Liver (tissue), 3 donors: ENCODE measurements around the gene PRIMPOL.

ENCODE experiments used
- ATF3 ChIP-seq: IDR thresholded peaks from 2 replicates; pipeline ENCODE4 v1.6.1; 2016; ENCODE audit warnings: antibody characterized with exemption
- CTCF ChIP-seq: fragments of 150-350 bp; IDR thresholded peaks from 2 replicates; pipeline ENCODE4 v1.5.1; 2017; ENCODE audit warnings: improper control_type of control experiment, low read depth, low read length; ENCODE audit not compliant: missing input control
- GABPA ChIP-seq, 2 donors: IDR thresholded peaks in 1 of 2; conservative IDR thresholded peaks in 1 of 2; 2 replicates each; pipeline ENCODE4 v1.6.1; 2016; ENCODE audit warnings: antibody characterized with exemption in 2 of 2, mild to moderate bottlenecking in 1 of 2, moderate library complexity in 1 of 2
- MAX ChIP-seq: IDR thresholded peaks from 2 replicates; pipeline ENCODE4 v1.6.1; 2016; ENCODE audit warnings: antibody characterized with exemption
- RAD21 ChIP-seq, 2 donors: IDR thresholded peaks; 2 replicates each; pipeline ENCODE4 v1.6.1; 2016; ENCODE audit warnings: antibody characterized with exemption in 2 of 2, mild to moderate bottlenecking in 2 of 2
- SP1 ChIP-seq: IDR thresholded peaks from 2 replicates; pipeline ENCODE4 v1.6.1; 2018; ENCODE audit warnings: antibody characterized with exemption, mild to moderate bottlenecking
- TAF1 ChIP-seq: conservative IDR thresholded peaks from 2 replicates; pipeline ENCODE4 v1.6.1; 2016; ENCODE audit warnings: antibody characterized with exemption, mild to moderate bottlenecking
- ZBTB33 ChIP-seq: IDR thresholded peaks from 2 replicates; pipeline ENCODE4 v1.6.1; 2016; ENCODE audit warnings: antibody characterized with exemption
- donor health status: healthy.
- donor health status: healthy.

DNA sequence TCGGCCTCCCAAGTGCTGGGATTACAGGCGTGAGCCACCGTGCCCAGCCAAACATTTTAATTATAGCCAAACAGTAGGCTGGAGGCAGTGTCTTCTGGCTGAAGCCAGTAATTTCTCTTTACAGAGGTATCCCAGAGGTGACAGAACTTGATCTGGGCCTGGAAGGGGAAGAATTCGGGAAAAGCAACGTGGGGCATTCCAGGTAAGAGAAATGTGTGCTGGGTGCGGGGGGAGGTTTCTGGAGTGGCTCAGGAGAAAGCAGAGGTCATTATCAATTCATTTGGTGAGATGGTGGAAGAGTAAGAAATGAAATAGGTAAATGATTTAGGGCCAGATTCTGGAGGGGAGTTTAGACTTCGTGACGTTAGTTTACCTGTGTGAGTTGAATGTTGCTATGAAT lies 2.4 kb downstream of the PRIMPOL start:
- TF ChIP-seq MAX (no peak), CTCF (no peak), TAF1 (no peak), SP1 (no peak), RAD21 (IDR thresholded peaks at IDR 0.05) (no peak), GABPA (IDR thresholded peaks at IDR 0.05 in 1 of 2, conservative IDR thresholded peaks at IDR 0.05 in 1 of 2) (no peak), ATF3 (no peak), ZBTB33 (no peak)
